GM19452 (cell line): ENCODE measurements around the gene ADSS1.

Experiments
- ATAC-seq: cut with Tn5 transposase; IDR thresholded peaks from one replicate; pipeline ENCODE4 v1.9.1; 2021; ENCODE audit not compliant: unreplicated experiment

The ADSS1 gene

GRCh38 chr14:104792101-104792884 lies 68.3 kb downstream of the ADSS1 start:
- ATAC-seq, result no peak

DNA sequence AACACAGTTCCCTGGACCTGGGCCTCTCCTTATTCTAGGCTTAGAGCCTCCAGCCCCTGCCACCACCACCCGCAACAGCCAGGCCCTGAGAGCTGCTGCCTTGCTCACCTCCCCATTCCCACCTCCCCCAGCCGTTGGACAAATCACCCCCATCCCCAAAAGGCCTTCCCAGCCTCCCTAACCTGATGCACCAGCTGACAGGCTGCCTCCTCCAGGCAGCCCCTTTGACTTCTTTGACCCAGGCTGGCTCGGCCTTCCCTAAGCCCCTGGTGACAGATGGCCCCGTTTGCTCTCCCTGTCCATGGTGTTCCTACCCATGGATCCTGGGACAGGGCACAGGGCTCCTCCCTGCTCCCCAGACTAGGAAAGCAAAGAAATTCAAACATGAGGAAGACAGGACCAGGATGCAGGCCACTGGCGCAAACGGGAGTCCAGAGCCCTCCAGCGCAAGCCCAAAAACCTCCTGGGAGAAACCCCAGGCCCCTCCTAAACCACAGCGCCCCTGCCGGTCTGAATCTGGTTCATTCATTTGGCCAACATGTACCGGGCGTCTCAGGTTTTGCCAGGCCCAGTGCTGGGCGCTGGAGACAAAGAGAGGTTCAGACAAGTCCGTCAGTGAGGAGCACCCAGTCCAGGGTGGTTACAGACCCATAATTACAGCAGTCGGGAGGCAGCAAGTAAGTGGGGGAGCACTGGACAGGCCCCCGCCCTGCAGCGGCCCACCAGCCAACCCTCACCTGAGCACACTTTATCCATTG lies 69.1 kb downstream of the ADSS1 start:
- no peak for ATAC-seq

DNA sequence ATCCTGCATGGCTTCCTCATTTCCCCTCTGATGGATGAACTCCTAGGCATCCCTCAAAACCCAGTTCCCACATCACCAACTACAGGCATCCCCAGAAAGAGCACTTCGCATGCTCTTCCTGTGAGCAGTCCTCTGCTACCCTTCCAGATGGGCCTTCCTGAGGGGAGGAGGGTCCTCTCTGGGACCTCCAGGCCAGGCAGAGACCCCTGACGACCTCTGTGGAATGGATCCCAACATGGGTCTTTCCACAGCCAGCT lies 69.6 kb downstream of the ADSS1 start:
- ATAC-seq, result no peak

DNA sequence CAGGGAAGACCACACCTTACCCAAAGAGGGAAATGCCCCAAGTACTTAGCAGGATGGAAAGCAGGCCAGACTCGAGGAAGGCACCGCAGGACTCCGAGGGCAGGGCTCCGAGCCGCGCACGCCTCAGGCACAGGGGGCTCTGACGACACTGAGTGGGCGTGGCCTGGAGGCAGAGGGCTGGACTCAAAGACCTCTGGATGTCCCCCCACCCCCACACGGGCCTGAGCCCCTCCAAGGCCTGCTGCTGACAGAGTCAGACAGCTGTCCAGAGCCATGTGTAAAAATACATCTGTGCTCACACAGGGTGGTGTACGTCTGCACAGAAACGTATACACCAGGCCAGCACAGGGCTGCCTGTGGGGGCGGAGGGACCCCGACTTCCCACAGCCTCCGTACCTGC lies 70.1 kb downstream of the ADSS1 start:
- ATAC-seq, result no peak

GRCh38 chr14:104794631-104794992 lies 70.6 kb downstream of the ADSS1 start:
- ATAC-seq, result no peak

DNA sequence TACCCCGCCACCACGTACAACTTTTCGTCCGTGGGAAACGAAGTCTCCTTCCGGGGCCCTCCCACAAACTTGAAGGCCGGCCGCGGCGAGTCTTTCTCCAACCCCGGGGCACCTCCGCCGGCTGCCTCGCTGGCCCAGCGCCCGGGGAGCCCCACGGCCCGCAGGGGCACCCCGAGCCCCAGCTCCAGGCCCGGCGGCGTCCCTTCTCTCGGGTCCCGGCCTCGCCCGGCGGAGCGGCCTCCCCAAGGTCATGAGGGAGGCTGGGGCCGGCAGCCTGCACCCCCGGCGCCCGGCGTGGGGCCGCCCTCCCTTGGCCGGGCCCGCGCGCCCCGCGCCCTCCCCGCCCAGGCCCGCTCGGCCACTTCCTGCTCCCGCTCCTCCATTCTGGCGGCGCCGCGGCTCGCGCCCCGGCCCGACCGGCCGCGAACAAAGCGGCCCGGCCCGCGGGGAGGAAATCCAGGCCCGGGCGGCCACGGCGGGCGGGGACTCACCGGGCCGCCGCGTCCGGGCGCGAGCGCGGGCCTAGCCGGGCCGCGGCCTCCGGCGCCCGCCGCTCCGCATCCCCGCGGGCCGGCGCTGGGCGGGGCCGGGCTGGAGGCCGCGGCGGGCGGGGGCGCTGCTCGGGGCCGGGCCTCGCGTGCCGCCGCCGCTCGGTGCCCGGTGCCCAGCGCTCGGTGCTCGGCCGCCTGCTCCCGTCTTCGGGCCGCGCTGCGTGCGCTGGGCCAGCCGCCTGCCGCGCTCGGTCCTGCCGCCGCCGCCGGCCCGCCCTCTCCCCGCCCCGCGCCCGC lies 71.2 kb downstream of the ADSS1 start, which contains the start of gene AKT1:
TSS of gene AKT1 (minus strand) at position 756 of the 788 bp plus-strand sequence. CDS start 3,105 bp downstream, outside the sequence.
- no peak for ATAC-seq

- no peak for ATAC-seq
These were observed 72.0 kb downstream of the ADSS1 start for GRCh38 chr14:104795781-104796686.

- ATAC-seq, result no peak
These were observed 72.7 kb downstream of the ADSS1 start for GRCh38 chr14:104796687-104797081.
